Neural cell (in vitro differentiated cells): ENCODE measurements around the gene CRB3.

Experiments
- EP300 ChIP-seq: fragments of 450-650 bp; conservative IDR thresholded peaks from 2 replicates; pipeline ENCODE4 v1.6.1; 2014; ENCODE audit warnings: antibody characterized with exemption, mild to moderate bottlenecking, moderate library complexity; ENCODE audit not compliant: poor library complexity, severe bottlenecking
- EZH2 ChIP-seq: fragments of 200-600, 300-800 bp; shearing (Covaris generic), sonication (generic); IDR thresholded peaks from 2 replicates; pipeline ENCODE4 v1.6.1; 2014; ENCODE audit warnings: antibody characterized with exemption, low read length, borderline replicate concordance, mild to moderate bottlenecking; ENCODE audit not compliant: insufficient read depth, poor library complexity, severe bottlenecking
- MXI1 ChIP-seq: fragments of 450-650 bp; conservative IDR thresholded peaks from 2 replicates; pipeline ENCODE4 v1.6.1; 2014; ENCODE audit warnings: antibody characterized with exemption, mild to moderate bottlenecking; ENCODE audit not compliant: poor library complexity, severe bottlenecking
- POLR2AphosphoS5 ChIP-seq: IDR thresholded peaks from 2 replicates; pipeline ENCODE4 v1.6.1; 2012
- RAD21 ChIP-seq: fragments of 450-650 bp; conservative IDR thresholded peaks from 2 replicates; pipeline ENCODE4 v1.6.1; 2014; ENCODE audit warnings: antibody characterized with exemption, mild to moderate bottlenecking, moderate library complexity
- TAF1 ChIP-seq: IDR thresholded peaks from 2 replicates; pipeline ENCODE4 v1.6.1; 2012; ENCODE audit warnings: low read depth
- TF ChIP-seq, protein P1 (sequence below): fragments of 450-650 bp; IDR thresholded peaks from 2 replicates; pipeline ENCODE4 v1.5.1; 2014; ENCODE audit warnings: antibody characterized with exemption, mild to moderate bottlenecking, moderate library complexity; ENCODE audit not compliant: poor library complexity, severe bottlenecking
- TF ChIP-seq, protein P2 (sequence below): IDR thresholded peaks from 2 replicates; pipeline ENCODE4 v1.6.1; 2012; ENCODE audit warnings: borderline replicate concordance

DNA sequence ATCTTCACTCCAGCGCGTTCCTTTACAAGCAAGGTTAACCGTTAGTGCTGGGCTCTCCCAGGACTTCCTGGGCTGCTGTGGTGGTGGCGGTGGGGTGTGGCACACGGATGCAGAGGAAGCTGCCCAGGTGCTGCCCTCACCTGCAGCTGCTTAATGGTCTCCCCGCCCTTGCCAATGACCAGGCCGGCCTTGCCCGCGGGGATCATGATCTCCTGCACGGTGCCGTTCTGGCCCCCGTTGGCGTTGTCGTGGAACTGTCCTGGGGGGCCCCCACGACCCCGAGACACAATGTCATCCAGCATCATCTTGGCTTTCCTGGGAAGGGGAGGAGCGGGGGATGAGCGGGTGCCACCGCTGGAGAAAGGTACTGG lies 45.5 kb upstream of the CRB3 start:
- TF ChIP-seq, protein P1, sequence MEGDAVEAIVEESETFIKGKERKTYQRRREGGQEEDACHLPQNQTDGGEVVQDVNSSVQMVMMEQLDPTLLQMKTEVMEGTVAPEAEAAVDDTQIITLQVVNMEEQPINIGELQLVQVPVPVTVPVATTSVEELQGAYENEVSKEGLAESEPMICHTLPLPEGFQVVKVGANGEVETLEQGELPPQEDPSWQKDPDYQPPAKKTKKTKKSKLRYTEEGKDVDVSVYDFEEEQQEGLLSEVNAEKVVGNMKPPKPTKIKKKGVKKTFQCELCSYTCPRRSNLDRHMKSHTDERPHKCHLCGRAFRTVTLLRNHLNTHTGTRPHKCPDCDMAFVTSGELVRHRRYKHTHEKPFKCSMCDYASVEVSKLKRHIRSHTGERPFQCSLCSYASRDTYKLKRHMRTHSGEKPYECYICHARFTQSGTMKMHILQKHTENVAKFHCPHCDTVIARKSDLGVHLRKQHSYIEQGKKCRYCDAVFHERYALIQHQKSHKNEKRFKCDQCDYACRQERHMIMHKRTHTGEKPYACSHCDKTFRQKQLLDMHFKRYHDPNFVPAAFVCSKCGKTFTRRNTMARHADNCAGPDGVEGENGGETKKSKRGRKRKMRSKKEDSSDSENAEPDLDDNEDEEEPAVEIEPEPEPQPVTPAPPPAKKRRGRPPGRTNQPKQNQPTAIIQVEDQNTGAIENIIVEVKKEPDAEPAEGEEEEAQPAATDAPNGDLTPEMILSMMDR, result no peak
- TF ChIP-seq EP300 (no peak), EZH2 (no peak), POLR2AphosphoS5 (no peak), TAF1 (no peak), MXI1 (no peak), RAD21 (no peak)
- TF ChIP-seq, protein P2, sequence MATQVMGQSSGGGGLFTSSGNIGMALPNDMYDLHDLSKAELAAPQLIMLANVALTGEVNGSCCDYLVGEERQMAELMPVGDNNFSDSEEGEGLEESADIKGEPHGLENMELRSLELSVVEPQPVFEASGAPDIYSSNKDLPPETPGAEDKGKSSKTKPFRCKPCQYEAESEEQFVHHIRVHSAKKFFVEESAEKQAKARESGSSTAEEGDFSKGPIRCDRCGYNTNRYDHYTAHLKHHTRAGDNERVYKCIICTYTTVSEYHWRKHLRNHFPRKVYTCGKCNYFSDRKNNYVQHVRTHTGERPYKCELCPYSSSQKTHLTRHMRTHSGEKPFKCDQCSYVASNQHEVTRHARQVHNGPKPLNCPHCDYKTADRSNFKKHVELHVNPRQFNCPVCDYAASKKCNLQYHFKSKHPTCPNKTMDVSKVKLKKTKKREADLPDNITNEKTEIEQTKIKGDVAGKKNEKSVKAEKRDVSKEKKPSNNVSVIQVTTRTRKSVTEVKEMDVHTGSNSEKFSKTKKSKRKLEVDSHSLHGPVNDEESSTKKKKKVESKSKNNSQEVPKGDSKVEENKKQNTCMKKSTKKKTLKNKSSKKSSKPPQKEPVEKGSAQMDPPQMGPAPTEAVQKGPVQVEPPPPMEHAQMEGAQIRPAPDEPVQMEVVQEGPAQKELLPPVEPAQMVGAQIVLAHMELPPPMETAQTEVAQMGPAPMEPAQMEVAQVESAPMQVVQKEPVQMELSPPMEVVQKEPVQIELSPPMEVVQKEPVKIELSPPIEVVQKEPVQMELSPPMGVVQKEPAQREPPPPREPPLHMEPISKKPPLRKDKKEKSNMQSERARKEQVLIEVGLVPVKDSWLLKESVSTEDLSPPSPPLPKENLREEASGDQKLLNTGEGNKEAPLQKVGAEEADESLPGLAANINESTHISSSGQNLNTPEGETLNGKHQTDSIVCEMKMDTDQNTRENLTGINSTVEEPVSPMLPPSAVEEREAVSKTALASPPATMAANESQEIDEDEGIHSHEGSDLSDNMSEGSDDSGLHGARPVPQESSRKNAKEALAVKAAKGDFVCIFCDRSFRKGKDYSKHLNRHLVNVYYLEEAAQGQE, result no peak
